ENCODE measurements around the gene CAMKK2. TPM values are rescaled to one million over a fixed set of nuclear protein-coding genes. Genes with fewer than 3 reads are reported as not detected.

CAMKK2 gene
- total and polyA plus RNA-seq, 4 donors, result 10.5 to 26.0 (median 20.5) TPM

GRCh38 chr12:121293603-121294002 is 2.9 kb downstream of the CAMKK2 start:
- Histone ChIP-seq H3K9ac (ENCODE audit: low read depth in 1 of 2, low read length in 2 of 2) (no peak overlapping the region), H3K27ac (ENCODE audit: low read depth in 1 of 2, low read length in 2 of 2) (no peak overlapping the region), H3K4me1 (ENCODE audit: control insufficient read depth in 4 of 4, insufficient read depth in 4 of 4, low read length in 3 of 4) (peaks cover 0 to 29% (median 20%) of the 10 kb centered on the region in 4 donors), H3K4me3 (ENCODE audit: low read depth in 1 of 3, low read length in 3 of 3) (no peak overlapping the region), H3K9me3 (ENCODE audit: control insufficient read depth in 4 of 4, low read length in 3 of 4) (no peaks in the 10 kb centered on the region), H3K36me3 (ENCODE audit: control insufficient read depth in 4 of 4, insufficient read depth in 3 of 4, low read depth in 1 of 4, low read length in 3 of 4) (peaks cover 0 to 6% (median 3%) of the 10 kb centered on the region in 4 donors), H3K27me3 (ENCODE audit: control insufficient read depth in 4 of 4, insufficient read depth in 4 of 4, low read length in 3 of 4) (no peaks in the 10 kb centered on the region)
- 89% methylated on average over 4 of the region's 4 CpGs for WGBS
- DNase-seq (ENCODE audit: low spot score), result no peak
- TF ChIP-seq, protein P1, sequence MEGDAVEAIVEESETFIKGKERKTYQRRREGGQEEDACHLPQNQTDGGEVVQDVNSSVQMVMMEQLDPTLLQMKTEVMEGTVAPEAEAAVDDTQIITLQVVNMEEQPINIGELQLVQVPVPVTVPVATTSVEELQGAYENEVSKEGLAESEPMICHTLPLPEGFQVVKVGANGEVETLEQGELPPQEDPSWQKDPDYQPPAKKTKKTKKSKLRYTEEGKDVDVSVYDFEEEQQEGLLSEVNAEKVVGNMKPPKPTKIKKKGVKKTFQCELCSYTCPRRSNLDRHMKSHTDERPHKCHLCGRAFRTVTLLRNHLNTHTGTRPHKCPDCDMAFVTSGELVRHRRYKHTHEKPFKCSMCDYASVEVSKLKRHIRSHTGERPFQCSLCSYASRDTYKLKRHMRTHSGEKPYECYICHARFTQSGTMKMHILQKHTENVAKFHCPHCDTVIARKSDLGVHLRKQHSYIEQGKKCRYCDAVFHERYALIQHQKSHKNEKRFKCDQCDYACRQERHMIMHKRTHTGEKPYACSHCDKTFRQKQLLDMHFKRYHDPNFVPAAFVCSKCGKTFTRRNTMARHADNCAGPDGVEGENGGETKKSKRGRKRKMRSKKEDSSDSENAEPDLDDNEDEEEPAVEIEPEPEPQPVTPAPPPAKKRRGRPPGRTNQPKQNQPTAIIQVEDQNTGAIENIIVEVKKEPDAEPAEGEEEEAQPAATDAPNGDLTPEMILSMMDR (IDR thresholded peaks at IDR 0.05; ENCODE audit: low read depth, low read length, missing input control), result no peak
- TF ChIP-seq TAF1 (conservative IDR thresholded peaks at IDR 0.05) (no peak), FOXA2 (IDR thresholded peaks at IDR 0.05) (no peak), YY1 (IDR thresholded peaks at IDR 0.05) (no peak), FOXA1 (IDR thresholded peaks at IDR 0.05) (no peak), HNF4G (IDR thresholded peaks at IDR 0.05) (no peak), NR2F2 (IDR thresholded peaks at IDR 0.05) (no peak), GABPA (IDR thresholded peaks at IDR 0.05 in 1 of 2, conservative IDR thresholded peaks at IDR 0.05 in 1 of 2) (no peak), JUND (IDR thresholded peaks at IDR 0.05) (no peak), ATF3 (IDR thresholded peaks at IDR 0.05) (no peak), RAD21 (IDR thresholded peaks at IDR 0.05) (no peak), SP1 (IDR thresholded peaks at IDR 0.05) (no peak), EGR1 (IDR thresholded peaks at IDR 0.05; ENCODE audit: low read depth in 2 of 2) (no peak), HNF4A (conservative IDR thresholded peaks at IDR 0.05) (no peak), RXRA (IDR thresholded peaks at IDR 0.05) (no peak), MAX (IDR thresholded peaks at IDR 0.05) (no peak)
- TF ChIP-seq, protein P2, sequence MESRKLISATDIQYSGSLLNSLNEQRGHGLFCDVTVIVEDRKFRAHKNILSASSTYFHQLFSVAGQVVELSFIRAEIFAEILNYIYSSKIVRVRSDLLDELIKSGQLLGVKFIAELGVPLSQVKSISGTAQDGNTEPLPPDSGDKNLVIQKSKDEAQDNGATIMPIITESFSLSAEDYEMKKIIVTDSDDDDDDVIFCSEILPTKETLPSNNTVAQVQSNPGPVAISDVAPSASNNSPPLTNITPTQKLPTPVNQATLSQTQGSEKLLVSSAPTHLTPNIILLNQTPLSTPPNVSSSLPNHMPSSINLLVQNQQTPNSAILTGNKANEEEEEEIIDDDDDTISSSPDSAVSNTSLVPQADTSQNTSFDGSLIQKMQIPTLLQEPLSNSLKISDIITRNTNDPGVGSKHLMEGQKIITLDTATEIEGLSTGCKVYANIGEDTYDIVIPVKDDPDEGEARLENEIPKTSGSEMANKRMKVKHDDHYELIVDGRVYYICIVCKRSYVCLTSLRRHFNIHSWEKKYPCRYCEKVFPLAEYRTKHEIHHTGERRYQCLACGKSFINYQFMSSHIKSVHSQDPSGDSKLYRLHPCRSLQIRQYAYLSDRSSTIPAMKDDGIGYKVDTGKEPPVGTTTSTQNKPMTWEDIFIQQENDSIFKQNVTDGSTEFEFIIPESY (IDR thresholded peaks at IDR 0.05), result no peak
- TF ChIP-seq, protein P3, sequence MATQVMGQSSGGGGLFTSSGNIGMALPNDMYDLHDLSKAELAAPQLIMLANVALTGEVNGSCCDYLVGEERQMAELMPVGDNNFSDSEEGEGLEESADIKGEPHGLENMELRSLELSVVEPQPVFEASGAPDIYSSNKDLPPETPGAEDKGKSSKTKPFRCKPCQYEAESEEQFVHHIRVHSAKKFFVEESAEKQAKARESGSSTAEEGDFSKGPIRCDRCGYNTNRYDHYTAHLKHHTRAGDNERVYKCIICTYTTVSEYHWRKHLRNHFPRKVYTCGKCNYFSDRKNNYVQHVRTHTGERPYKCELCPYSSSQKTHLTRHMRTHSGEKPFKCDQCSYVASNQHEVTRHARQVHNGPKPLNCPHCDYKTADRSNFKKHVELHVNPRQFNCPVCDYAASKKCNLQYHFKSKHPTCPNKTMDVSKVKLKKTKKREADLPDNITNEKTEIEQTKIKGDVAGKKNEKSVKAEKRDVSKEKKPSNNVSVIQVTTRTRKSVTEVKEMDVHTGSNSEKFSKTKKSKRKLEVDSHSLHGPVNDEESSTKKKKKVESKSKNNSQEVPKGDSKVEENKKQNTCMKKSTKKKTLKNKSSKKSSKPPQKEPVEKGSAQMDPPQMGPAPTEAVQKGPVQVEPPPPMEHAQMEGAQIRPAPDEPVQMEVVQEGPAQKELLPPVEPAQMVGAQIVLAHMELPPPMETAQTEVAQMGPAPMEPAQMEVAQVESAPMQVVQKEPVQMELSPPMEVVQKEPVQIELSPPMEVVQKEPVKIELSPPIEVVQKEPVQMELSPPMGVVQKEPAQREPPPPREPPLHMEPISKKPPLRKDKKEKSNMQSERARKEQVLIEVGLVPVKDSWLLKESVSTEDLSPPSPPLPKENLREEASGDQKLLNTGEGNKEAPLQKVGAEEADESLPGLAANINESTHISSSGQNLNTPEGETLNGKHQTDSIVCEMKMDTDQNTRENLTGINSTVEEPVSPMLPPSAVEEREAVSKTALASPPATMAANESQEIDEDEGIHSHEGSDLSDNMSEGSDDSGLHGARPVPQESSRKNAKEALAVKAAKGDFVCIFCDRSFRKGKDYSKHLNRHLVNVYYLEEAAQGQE (IDR thresholded peaks at IDR 0.05), result no peak

Measured in liver (tissue), 9 donors.